G401 (cell line): ENCODE results near the gene CCT2. TPM values are rescaled to one million over a fixed set of nuclear protein-coding genes. Genes with fewer than 3 reads are reported as not detected.
"Not testable (repeated sequence)": the region's sequence is repeated elsewhere in the genome, so short reads cannot be mapped to it uniquely, and the experiment has no call there.

ENCODE experiments used
- DNase-seq: peaks from one replicate; pipeline ENCODE4 v3.0.0-alpha.2; 2015; ENCODE audit warnings: low spot score
- in situ Hi-C: cut with HindIII; loops from 2 replicates; pipeline ENCODE4 v1.10.0; 2016; ENCODE audit warnings: low sequenced_read_pairs, mixed read lengths
- total RNA-seq: library from RNA; depleted of rRNA; stranded (reverse); fragments of >200 nt; shearing (Covaris generic); gene quantifications from 2 replicates; pipeline ENCODE4 v1.2.3, GENCODE V29; 2014

Gene CCT2
- total RNA-seq, 1 experiment from 2014 or later: 440 TPM

- in situ Hi-C loops: no loop called here
Measured at GRCh38 chr12:69580074-69580473, 5.2 kb upstream of the CCT2 start.

GRCh38 chr12:69583203-69583602, 2.1 kb upstream of the CCT2 start:
- in situ Hi-C loops: no loop called here
- no peak for DNase-seq

More at GRCh38 chr12:69580074-69580473, 5.2 kb upstream of the CCT2 start:
- DNase-seq: no peak

GRCh38 chr12:69588527-69588926, 3.3 kb downstream of the CCT2 start:
- no peak for DNase-seq
- in situ Hi-C loops: no loop called here

- no peak for DNase-seq
- in situ Hi-C loops: no loop called here
Measured at GRCh38 chr12:69589082-69589481, 3.8 kb downstream of the CCT2 start.

- in situ Hi-C loops: no loop called here
Measured at GRCh38 chr12:69595689-69596088, 10.4 kb downstream of the CCT2 start.

GRCh38 chr12:69598174-69598753, 13.0 kb downstream of the CCT2 start:
- in situ Hi-C loops: no loop called here
- DNase-seq: no peak

More at GRCh38 chr12:69595689-69596088, 10.4 kb downstream of the CCT2 start:
- DNase-seq: peak; percentile 51

GRCh38 chr12:69600804-69601203, 15.5 kb downstream of the CCT2 start:
- DNase-seq: no peak
- in situ Hi-C loops: no loop called here

- in situ Hi-C loops: no loop called here
Measured at GRCh38 chr12:69601962-69602685, 16.9 kb downstream of the CCT2 start.

GRCh38 chr12:69602954-69603353, 17.7 kb downstream of the CCT2 start:
- in situ Hi-C loops: no loop called here
- DNase-seq: no peak

More at GRCh38 chr12:69601962-69602685, 16.9 kb downstream of the CCT2 start:
- DNase-seq: no peak

GRCh38 chr12:69603556-69603955, 18.3 kb downstream of the CCT2 start:
- DNase-seq, in situ Hi-C loops: not testable (repeated sequence)

- in situ Hi-C loops, DNase-seq: not testable (repeated sequence)
Measured at GRCh38 chr12:69604275-69604674, 19.0 kb downstream of the CCT2 start.

GRCh38 chr12:69608114-69608513, 22.9 kb downstream of the CCT2 start:
- no peak for DNase-seq
- in situ Hi-C loops: no loop called here

GRCh38 chr12:69610126-69610525, 24.9 kb downstream of the CCT2 start:
- peak; percentile 67 for DNase-seq

GRCh38 chr12:69610729-69611128, 25.5 kb downstream of the CCT2 start, which contains the start of gene LRRC10:
Gene LRRC10, minus strand, starts transcription at chr12:69610907. Its CDS starts 69 bp downstream, at chr12:69610838.
- no peak for DNase-seq
- in situ Hi-C loops: no loop called here

More at GRCh38 chr12:69610126-69610525, 24.9 kb downstream of the CCT2 start:
- in situ Hi-C loops: no loop called here

- in situ Hi-C loops: no loop called here
- no peak for DNase-seq
Measured at GRCh38 chr12:69613351-69613750, 28.1 kb downstream of the CCT2 start.

GRCh38 chr12:69616025-69616424, 30.8 kb downstream of the CCT2 start:
- DNase-seq: no peak
- in situ Hi-C loops: no loop called here

GRCh38 chr12:69619050-69619449, 33.8 kb downstream of the CCT2 start:
- in situ Hi-C loops: no loop called here
- DNase-seq: no peak

- in situ Hi-C loops: no loop called here
- DNase-seq: no peak
Measured at GRCh38 chr12:69620077-69620476, 34.8 kb downstream of the CCT2 start.

- no peak for DNase-seq
- in situ Hi-C loops: no loop called here
Measured at GRCh38 chr12:69620921-69621320, 35.7 kb downstream of the CCT2 start.

- no peak for DNase-seq
- in situ Hi-C loops: no loop called here
Measured at GRCh38 chr12:69621551-69621950, 36.3 kb downstream of the CCT2 start.

GRCh38 chr12:69623970-69624369, 38.7 kb downstream of the CCT2 start:
- DNase-seq: no peak
- in situ Hi-C loops: no loop called here
